Gastroesophageal sphincter (tissue), 4 donors: ENCODE measurements around the gene TMEM40. TPM values are rescaled to one million over a fixed set of nuclear protein-coding genes. Genes with fewer than 3 reads are reported as not detected.
"Not testable (repeated sequence)": the region's sequence is repeated elsewhere in the genome, so short reads cannot be mapped to it uniquely, and the experiment has no call there.

ENCODE experiments used
- ATAC-seq: fragments of 150-250 bp; one replicate; pipeline ENCODE4 v1.9.1; 2016; ENCODE audit warnings: mild to moderate bottlenecking, moderate library complexity
- H3K27ac ChIP-seq, 4 donors: fragments of 200-600 bp; sonication (generic) in 3 of 4; 1 replicate in 3 of 4; 2 replicates in 1 of 4; pipeline ENCODE4 v1.5.1; 2016 to 2019
- H3K27me3 ChIP-seq: fragments of 200-600 bp; sonication (generic); one replicate; pipeline ENCODE4 v1.5.1; 2019
- H3K36me3 ChIP-seq, 2 donors: fragments of 200-600 bp; sonication (generic); one replicate each; pipeline ENCODE4 v1.5.1; 2019; ENCODE audit warnings: control low read depth in 1 of 2
- H3K4me1 ChIP-seq, 3 donors: fragments of 200-600 bp; sonication (generic); 1 replicate in 2 of 3; 2 replicates in 1 of 3; pipeline ENCODE4 v1.5.1; 2016 to 2019; ENCODE audit warnings: control low read depth in 2 of 3
- H3K4me3 ChIP-seq, 2 donors: fragments of 200-600 bp; sonication (generic); one replicate each; pipeline ENCODE4 v1.5.1; 2019; ENCODE audit warnings: mild to moderate bottlenecking in 1 of 2, moderate library complexity in 1 of 2
- H3K9me3 ChIP-seq, 3 donors: fragments of 200-600 bp; sonication (generic); one replicate each; pipeline ENCODE4 v1.5.1; 2017 to 2019; ENCODE audit warnings: control low read depth in 2 of 3
- CTCF ChIP-seq, 4 experiments: fragments of 200-600 bp in 2 of 4; fragments of 450-650 bp in 2 of 4; sonication (generic) in 1 of 4; IDR thresholded peaks; one replicate each; pipeline ENCODE4 v1.5.1; 2017 to 2019; ENCODE audit warnings: antibody characterized with exemption in 4 of 4, mild to moderate bottlenecking in 2 of 4, moderate library complexity in 2 of 4
- EP300 ChIP-seq: sonication (generic); formaldehyde crosslinking; IDR thresholded peaks from one replicate; pipeline ENCODE4 v1.6.1; 2017; ENCODE audit warnings: antibody characterized with exemption, mild to moderate bottlenecking
- POLR2A ChIP-seq, 2 donors: fragments of 450-650 bp; IDR thresholded peaks; one replicate each; pipeline ENCODE4 v1.6.1; 2017; ENCODE audit warnings: antibody characterized with exemption in 2 of 2, mild to moderate bottlenecking in 2 of 2, moderate library complexity in 1 of 2
- POLR2AphosphoS5 ChIP-seq: sonication (generic); formaldehyde crosslinking; IDR thresholded peaks from one replicate; pipeline ENCODE4 v1.6.1; 2017; ENCODE audit warnings: antibody characterized with exemption
- WGBS, 2 donors: methylation state at CpG; one replicate each; pipeline ENCODE4 v1.1.5; 2018; ENCODE audit warnings: low coverage in 1 of 2; 5-methylcytosine and 5-hydroxymethylcytosine counted together
- total RNA-seq, 4 donors: library from RNA; depleted of rRNA; stranded (reverse); fragments of >200 nt; gene quantifications; one replicate each; pipeline ENCODE4 v1.1.0, GENCODE V29; 2016

TMEM40 gene
- total RNA-seq, 4 donors from 2014 or later: 3.0 TPM; not detected in 3

DNA sequence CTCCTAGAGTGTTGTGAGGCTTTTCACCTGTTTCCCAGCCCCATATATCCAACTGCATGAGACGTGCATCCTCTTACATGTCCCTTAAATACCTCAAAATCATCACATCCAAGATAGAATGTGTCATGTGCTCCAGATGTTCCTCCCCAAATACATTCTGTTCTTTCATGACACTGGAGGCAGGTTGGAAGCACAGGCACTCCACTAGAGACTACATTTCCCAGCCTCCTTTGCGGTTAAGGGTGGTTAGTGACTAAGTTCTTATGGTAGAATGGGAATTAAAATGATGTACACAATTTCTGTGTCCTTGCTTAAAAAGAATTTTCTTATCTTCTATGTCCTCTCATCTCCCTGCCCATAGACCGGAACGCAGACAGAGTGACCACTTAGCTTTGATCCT lies 34.3 kb downstream of the TMEM40 start:
- no peaks in the 10 kb centered on the region for H3K27me3 ChIP-seq
- no peak overlapping the region for H3K4me3 ChIP-seq
- no peaks in the 10 kb centered on the region for H3K36me3 ChIP-seq
- peaks cover 0 to 26% (median 5%) of the 10 kb centered on the region in 3 donors for H3K4me1 ChIP-seq
- TF ChIP-seq CTCF (IDR thresholded peaks at IDR 0.05) (no peak), POLR2AphosphoS5 (no peak), EP300 (no peak), POLR2A (IDR thresholded peaks at IDR 0.05) (no peak)
- 85 to 100% methylated on average over 1 to 4 of the region's 4 CpGs for WGBS, 2 donors
- ATAC-seq: no peak
- H3K27ac ChIP-seq: no peak overlapping the region
- no peaks in the 10 kb centered on the region for H3K9me3 ChIP-seq

DNA sequence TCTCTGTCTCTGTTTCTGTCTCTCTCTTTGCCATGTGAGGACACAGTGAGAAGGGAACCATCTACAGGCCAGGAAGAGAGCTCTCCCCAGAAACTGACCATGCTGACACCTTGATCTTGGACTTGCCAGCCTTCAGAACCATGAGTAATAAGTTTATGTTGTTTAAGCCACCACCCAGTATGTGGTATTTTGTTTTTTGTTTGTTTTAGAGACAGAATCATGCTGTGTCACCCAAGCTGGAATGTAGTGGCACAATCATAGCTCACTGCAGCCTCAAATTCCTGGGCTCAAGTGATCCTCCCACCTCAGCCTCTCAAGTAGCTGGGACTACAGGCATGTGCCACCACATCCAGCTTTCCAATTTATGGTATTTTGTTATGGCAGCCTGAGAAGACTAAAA lies 35.7 kb downstream of the TMEM40 start:
- not testable (repeated sequence) for ATAC-seq, H3K36me3 ChIP-seq, H3K9me3 ChIP-seq, H3K4me3 ChIP-seq, H3K27ac ChIP-seq, H3K27me3 ChIP-seq
- H3K4me1 ChIP-seq: peaks cover 0 to 15% (median 0%) of the 10 kb centered on the region in 3 donors

DNA sequence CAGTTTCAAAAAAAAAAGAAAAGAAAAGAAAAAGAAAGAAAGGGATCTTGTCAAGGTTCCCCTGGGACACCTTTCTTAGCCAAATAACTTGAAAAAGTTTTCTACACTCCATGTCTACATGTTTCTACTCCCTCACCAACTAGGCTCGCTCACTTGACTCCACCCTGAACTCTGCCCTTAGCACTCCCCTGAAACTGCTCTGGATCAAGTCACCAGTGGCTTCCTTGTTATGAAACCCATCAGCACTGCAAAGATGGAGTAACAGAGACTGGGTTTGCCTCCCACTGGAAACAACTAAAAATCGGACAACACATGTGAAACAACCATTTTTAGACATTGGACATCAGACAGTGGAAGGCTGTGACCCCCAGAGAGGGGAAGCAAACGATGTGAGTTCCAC lies 36.8 kb downstream of the TMEM40 start:
- no peak for ATAC-seq
- TF ChIP-seq EP300 (no peak), CTCF (IDR thresholded peaks at IDR 0.05) (no peak)
- Histone ChIP-seq H3K4me3 (no peak overlapping the region), H3K27ac (no peak overlapping the region), H3K27me3 (no peaks in the 10 kb centered on the region), H3K36me3 (no peaks in the 10 kb centered on the region), H3K4me1 (peaks cover 0 to 10% (median 0%) of the 10 kb centered on the region in 3 donors), H3K9me3 (no peaks in the 10 kb centered on the region)
- no CpG with 5 or more reads among the region's 3 CpGs for WGBS, 2 donors

GRCh38 chr3:12719984-12720898 lies 38.8 kb downstream of the TMEM40 start:
- Histone ChIP-seq H3K9me3 (no peaks in the 10 kb centered on the region), H3K27ac (peak overlapping the region in 2 of 4 donors; percentile 42 to 45)
- 19 to 36% methylated on average over 4 to 9 of the region's 17 CpGs for WGBS, 2 donors

GRCh38 chr3:12719541-12719940 lies 39.5 kb downstream of the TMEM40 start:
- H3K27me3 ChIP-seq: no peaks in the 10 kb centered on the region
- peak overlapping the region; percentile 31 to 42 for H3K4me3 ChIP-seq
- peak; percentile 11 for ATAC-seq
- H3K4me1 ChIP-seq: peaks cover 0 to 10% (median 0%) of the 10 kb centered on the region in 3 donors
- H3K36me3 ChIP-seq: no peaks in the 10 kb centered on the region
- peak overlapping the region in 2 of 4 donors; percentile 42 to 45 for H3K27ac ChIP-seq
- H3K9me3 ChIP-seq: no peaks in the 10 kb centered on the region
- no peak for TF ChIP-seq POLR2AphosphoS5
- no peak for TF ChIP-seq CTCF (IDR thresholded peaks at IDR 0.05)
- TF ChIP-seq EP300: no peak
- no peak for TF ChIP-seq POLR2A (IDR thresholded peaks at IDR 0.05)
- WGBS, 2 donors: 7 to 20% methylated on average over 6 of the region's 7 CpGs

More at GRCh38 chr3:12719984-12720898, 38.8 kb downstream of the TMEM40 start:
- H3K27me3 ChIP-seq: no peaks in the 10 kb centered on the region
- peak; percentile 91 for ATAC-seq
- TF ChIP-seq EP300 (no peak), POLR2AphosphoS5 (peak; percentile 51), POLR2A (IDR thresholded peaks at IDR 0.05) (no peak), CTCF (IDR thresholded peaks at IDR 0.05) (peak; percentile 83 to 91 (median 88))
- peaks cover 0 to 10% (median 0%) of the 10 kb centered on the region in 3 donors for H3K4me1 ChIP-seq
- H3K36me3 ChIP-seq: no peaks in the 10 kb centered on the region
- peak overlapping the region; percentile 31 to 42 for H3K4me3 ChIP-seq
